ENCODE results near the gene CNOT9.
"Not testable (repeated sequence)": the region's sequence is repeated elsewhere in the genome, so short reads cannot be mapped to it uniquely, and the experiment has no call there.

Gene CNOT9, protein sequence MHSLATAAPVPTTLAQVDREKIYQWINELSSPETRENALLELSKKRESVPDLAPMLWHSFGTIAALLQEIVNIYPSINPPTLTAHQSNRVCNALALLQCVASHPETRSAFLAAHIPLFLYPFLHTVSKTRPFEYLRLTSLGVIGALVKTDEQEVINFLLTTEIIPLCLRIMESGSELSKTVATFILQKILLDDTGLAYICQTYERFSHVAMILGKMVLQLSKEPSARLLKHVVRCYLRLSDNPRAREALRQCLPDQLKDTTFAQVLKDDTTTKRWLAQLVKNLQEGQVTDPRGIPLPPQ

DNA sequence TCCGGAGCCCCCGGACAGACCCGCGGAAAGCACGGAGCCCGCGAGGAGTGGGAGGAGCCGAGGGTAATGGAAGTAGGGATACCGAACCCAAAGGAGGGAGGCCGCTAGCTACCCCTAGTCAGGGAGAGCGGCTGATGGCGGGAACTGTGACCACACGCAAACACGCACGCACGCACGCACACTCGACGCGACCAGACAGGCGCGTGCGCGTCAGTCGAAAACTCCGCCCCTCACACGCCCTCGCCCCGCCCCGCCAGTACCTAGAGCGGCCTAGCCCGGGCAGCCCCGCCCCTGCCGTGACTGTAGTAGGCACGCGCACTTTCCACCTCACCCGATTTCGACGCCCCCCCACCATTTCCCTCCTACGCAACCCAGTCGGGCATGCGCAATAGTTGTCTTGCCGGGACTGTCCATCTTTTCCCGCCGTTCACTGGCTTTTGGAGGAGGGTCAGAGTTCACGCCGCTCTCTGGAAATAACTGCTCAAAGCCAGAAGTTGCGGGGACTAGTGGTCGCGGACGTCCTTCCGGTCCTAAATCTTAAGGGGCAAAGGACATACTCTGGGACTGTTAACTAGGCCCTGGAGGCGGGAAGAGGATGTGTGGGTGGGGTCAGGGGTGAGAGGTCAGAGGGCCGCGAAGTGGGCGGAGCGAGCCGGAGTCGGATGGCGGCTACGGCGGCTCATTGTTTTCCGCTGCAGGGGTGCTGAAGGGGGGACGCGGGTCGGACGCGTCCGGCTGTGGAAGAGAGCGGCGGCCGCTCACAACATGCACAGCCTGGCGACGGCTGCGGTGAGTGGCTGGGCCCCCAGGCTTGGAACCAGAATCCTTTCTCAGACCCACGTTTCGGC lies at the start of gene CNOT9, which contains the start of gene USP37:
Gene CNOT9 (plus strand): TSS at position 650 of the 848 bp plus-strand sequence. CDS start 116 bp downstream, at position 766.
Gene USP37 (minus strand): TSS at position 162 of the 848 bp plus-strand sequence. CDS start 9,698 bp downstream, outside the sequence.
- DNase-seq (ENCODE audit: low read depth, low spot score) = peak; percentile 100

DNA sequence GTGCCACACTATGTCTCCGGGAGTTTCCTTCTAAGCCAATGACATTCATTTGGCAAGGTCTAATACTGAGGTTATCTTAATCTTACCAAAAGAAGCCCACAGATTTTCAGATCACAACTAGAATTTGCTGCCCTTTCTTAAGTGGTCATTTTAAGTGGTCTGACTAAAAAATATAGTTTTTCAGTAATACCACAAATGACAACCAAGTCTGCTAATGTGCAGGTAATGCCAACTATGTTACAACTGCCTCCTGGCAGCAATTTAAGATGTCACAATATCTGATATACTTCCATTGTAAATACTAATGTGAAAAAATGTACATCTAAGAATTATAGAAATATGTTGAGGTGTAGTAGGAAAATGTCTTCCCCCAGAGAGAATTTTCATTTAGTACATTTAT lies 49.8 kb upstream of the CNOT9 start:
- no peak for DNase-seq (ENCODE audit: low read depth, low spot score)

DNA sequence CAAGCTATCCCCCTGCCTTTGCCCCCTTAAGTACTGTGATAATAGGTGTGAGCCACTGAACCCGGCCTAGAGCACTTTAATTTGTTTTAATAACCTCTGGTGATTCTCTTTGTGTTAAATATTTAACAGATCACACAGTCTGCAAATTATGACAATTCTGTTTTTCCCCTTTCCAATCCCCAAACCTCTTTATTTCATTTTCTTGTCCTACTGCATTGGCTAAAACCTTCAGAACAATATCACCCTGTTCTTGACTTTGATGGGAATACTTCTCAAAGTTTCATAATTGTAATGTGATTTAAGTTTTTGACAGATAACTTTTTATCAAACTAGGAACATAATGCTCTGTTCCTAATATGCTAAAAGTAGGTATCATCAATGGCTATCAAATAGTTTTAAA lies 45.0 kb upstream of the CNOT9 start:
- no peak for DNase-seq (ENCODE audit: low read depth, low spot score)

DNA sequence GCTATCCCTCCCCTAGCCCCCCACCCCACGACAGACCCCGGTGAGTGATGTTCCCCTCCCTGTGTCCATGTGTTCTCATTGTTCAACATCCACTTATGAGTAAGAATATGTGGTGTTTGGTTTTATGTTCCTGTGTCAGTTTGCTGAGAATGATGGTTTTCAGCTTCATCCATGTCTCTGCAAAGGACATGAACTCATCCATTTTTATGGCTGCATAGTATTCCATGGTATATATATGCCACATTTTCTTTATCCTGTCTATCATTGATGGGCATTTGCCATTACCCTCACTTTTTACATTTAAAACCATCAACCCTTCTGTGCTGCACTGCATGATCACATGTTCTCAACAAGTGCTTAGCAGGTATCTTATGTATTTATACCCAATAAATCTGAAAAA lies 40.2 kb upstream of the CNOT9 start:
- not testable (repeated sequence) for DNase-seq (ENCODE audit: low read depth, low spot score)

DNA sequence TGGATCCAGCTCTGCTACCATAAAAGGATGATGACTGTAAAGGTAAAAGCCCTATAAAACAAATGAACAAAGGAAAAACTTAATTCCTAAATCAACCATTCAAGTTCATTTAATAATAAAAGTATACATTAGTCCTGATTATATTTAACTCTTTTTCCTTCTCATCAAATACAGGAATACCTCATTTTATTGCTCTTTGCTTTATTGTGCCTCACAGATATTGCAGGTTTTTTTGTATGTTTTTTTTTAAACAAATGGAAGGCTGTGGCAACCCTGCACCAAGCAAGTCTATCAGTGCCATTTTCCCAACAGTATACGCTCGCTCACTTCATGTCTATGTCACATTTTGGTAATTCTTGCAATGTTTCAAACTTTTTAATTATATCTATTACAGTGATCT lies 38.6 kb upstream of the CNOT9 start:
- DNase-seq (ENCODE audit: low read depth, low spot score) = no peak

DNA sequence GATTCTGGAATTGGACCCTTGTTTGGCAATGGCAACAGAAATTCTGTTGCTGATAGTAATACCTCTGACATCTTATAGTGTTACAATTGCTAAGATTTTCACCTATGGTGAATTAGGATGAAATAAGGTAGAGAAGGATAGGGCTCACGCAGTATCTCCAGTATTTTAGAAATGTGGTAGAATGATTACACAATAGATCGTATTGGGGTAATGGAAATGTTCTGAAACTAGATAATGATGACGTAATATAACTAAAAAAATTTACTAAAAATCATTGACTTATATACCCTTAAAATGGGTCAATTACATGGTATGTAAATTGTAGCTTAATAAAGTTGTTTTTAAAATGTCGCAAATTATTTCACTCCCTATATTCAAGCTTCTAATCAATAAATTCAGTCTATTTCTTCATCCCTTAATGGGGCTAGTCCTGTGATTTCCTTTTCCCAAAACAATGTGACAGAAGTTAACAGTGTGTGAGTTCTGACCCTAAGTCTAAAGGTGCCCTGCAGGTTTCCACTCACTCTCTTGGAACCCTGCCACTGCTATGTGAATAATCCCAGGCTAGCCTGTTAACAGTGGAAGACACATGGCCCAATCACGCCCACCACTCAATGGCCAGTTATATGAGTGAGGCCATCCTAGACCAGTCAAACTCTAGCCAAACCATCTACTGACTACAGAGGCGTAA lies 31.7 kb upstream of the CNOT9 start:
- no peak for DNase-seq (ENCODE audit: low read depth, low spot score)

DNA sequence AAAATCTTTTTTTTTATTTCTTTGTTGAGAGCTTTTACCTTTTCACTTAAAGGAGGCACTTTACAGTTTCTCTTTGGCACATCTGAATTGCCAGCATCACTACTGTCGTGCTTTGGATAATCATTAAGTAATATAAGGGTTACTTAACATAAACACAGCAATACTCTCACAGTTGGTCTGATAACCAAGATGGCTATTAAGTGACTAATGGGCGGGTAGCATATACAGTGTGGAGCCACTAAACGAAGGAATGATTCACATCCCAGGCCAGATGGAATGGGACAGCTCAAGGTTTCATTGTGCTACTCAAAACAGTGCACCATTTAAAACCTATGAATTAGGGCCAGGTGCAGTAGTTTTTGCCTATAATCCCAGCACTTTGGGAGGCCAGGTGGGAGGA lies 28.6 kb upstream of the CNOT9 start:
- DNase-seq (ENCODE audit: low read depth, low spot score) = no peak

DNA sequence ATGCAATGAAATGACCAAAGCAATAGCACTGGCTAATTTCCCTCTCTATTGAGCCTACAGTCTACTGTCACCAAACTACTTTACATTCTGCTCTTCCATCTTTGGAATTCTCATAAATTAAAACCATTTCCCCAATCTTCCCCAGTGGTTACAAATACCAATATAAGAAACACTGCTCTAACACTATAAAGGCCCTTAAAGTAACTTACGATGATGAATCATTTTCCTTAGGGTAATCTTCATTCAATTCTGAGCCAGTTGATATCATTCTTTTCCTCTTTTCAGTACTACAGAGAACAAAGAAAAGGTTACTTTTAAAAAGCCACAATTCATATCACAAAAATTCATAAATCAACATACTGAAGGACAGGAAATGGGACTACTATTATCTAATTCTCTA lies 22.6 kb upstream of the CNOT9 start:
- DNase-seq (ENCODE audit: low read depth, low spot score) = no peak

DNA sequence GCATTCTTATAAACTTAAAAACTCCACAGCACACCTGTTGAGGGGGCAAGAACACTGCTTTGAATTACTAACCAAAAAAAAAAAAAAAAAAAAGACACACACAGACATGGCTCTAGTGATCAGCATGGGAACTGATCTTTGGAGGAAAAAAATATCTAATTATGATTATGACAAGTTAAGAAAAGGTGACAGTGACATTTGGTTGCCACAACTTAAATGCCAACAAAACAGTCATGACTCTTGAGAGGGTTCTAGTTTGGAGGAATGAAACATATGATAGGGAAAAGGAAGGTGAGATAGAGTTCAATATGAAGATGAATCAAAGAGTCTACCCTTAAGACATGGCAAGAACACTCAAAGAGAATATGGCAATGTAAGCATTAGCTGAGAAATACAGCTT lies 21.1 kb upstream of the CNOT9 start:
- DNase-seq (ENCODE audit: low read depth, low spot score) = no peak

DNA sequence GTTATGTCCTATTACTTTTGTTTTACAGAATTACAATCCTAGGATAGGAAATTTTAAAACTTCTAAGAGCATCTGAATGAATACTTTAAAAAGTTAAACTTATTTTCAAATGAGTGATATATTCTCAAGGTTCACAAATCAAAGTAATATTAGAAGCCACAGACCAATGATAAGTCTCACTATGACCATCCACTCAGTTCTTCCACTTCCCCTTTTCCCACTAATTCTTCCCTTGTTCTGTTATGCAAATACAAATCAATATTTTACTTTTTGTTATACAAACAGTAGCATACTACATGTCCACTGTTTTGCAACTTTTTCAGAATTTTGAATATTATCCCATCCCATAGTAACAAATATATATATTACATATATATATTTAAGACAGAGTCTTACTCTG lies 20.7 kb upstream of the CNOT9 start:
- no peak for DNase-seq (ENCODE audit: low read depth, low spot score)

DNA sequence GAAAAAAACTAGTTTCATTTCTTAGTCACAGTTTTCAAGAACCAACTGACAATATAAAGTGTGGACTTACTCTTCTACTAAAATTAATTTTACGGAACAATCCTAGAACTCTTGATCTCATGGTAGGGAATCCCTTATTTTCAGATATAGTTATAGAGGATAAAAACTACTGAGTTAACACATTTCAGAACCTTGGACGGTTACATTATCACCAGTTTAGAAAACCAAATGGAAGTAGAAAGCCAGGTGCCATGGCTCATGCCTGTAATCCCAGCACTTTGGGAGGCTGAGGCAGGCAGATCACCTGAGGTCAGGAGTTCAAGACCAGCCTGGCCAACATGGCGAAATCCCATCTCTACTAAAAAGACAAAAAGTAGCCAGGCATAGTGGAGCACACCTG lies 14.4 kb upstream of the CNOT9 start:
- DNase-seq (ENCODE audit: low read depth, low spot score) = not testable (repeated sequence)

DNA sequence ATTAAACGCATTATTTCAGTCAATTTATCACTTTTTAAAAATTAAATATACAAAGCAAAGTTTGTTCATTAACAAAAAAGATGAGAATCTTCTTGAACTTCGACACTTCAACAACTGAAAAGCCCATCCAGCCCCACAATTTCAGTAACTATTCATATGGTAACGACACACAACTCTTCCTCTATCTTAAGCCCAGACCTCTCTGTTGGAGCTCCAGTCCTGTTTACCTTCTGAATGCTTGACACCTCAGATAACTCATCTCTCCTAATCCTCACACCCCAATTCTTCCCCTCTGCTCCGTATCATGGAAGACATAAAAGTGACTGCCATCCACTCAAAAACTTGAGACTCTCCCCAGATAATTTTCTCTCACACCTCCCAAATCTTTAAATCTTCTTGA lies 13.1 kb upstream of the CNOT9 start:
- DNase-seq (ENCODE audit: low read depth, low spot score) = no peak

DNA sequence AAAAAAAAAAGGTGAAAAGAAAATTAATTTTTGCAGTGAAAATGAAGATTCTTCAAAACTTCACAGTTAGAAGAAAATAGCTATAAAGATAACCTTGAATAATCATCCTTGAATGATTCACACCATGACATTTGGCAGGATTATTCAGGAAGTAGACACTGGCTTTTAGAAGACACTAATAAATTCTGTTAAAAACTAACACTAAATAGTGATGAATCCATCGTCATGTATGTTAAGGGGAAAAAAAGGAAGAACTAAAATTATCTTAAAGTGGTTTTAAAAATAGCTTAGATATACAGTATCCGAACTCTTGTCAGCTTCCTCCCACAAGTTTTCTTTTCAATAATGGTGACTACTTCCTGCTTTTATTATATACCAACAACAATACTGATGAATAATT lies 10.7 kb upstream of the CNOT9 start:
- DNase-seq (ENCODE audit: low read depth, low spot score) = no peak

DNA sequence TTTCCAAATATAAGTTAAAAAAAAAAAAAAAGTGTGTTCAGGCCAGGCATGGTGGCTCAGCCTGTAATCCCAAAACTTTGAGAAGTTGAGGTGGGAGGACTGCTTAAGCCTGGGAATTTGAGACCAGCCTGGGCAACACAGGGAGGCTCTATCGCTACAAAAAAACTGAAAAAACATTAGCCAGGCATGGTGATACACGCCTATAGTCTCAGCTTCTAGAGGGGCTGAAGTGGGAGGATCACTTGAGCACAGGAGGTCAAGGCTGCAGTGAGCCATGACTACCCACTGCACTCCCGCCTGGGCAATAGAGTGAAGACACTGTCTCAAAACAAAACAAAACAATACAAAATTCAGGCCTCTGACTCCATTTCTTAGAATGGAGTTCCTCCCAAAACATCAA lies 9.7 kb upstream of the CNOT9 start:
- no peak for DNase-seq (ENCODE audit: low read depth, low spot score)

DNA sequence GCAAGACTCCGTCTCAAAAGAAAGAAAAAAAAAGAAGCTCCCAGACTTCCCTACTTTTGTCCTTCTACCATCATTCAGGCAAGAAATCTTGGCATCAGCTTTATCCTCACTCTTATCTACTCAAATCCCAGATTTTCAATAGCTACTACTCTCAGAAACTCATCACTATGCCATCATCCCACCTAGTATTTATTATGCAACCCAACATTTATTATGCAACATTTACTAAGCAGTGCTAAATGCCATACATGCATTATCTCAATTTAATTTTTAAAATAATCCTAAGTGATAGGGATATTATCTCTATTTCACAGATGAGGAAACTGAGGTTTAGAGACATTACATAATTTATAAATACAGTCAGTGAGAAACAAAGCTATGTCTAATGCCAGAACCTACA lies 4.6 kb upstream of the CNOT9 start:
- DNase-seq (ENCODE audit: low read depth, low spot score) = no peak

DNA sequence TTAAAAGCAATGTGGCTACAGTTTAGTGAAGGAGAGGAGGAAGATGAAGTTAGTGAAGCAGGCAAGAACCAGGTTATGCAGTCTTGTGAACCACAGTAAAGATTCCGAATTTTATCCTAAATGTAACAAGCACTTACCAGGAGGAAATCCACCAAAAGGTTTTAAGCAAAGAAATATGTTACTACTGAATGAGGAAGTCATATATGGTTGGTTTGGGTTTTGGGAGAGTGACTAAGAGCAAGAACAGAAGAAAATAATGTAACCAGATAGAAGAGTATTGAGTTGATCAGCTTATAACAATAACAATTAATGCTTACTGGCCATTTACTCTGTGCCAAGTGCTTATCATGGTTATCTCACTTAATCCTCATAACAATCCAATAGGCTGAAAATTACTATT lies 2.3 kb upstream of the CNOT9 start:
- no peak for DNase-seq (ENCODE audit: low read depth, low spot score)

DNA sequence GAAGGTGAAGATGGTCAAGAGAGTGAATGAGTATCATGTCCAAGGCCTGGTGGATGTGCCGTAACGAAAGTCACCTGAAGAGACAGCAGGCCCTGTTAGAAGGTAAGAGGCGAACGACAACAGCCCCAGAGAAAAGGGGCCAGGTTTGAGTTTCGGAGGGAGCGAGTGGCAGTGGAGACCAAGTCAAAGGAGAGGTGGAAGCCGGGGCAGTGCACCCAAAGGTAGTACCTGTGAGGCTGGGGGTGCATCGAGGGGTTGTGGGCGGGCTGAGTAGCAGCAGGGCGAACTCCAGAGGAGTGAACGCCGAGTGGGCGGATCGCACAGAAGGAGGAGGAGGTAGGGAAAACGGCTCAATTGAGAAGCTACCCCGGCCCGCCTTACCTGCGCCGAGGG lies 846 bp upstream of the CNOT9 start:
- no peak for DNase-seq (ENCODE audit: low read depth, low spot score)

DNA sequence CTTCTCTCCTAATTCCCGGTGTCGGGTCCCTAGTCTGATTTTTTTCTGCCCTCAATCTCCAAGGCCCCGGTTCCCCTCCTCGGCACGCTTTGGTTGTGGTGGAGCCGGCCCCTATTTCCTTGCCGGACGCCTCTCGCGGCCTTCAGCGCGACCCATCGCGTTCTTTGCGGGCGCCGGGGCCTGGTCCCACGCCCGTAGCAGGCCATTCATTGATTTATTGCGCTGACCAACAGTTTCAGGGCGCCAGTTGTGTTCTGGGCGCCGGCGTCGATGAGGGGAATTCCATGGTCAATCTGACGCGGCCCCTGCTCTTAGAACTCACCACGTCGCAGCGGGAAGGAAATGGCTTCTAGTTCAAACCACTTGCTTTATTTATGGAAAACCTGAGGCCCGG lies 396 bp downstream of the CNOT9 start:
- DNase-seq (ENCODE audit: low read depth, low spot score) = peak; percentile 26

DNA sequence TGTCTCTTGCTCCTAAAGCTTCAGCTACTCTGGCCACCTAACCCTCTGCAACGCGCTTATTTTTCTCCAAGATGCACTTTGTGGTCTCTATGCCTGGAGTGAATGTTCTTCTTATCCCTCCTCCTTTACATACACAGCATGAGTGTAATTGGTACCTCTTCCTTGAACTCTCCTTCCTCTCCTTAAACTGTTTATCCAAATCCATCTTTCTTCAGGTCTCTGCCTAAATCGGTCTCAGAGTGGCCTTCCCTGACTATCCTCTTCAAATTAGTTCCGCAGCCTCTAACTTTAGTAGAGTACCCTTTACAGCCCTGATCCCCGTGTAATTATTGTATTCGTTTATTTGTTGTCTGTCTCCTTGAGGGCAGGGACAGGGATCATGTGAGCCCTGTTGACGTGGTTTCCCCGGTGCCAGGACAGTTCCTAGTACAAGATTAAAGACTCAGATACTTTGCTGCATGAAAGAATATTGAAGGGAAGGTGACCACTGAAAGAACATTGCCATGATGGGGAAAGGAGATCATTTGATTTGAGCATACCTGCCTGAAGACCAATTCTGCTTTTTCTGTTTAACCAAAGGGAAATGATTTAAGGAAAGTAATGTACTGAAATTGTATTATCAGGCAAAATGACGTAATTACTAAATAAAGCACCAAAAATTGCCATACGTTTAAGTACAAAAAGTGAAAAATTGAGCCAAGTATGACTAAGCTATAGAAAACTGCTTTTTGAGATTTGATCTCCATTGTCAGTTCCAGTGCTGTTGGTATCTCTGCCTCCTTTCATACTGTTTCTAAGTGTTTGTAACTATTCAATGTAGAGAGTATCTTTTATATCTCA lies 1.2 kb downstream of the CNOT9 start:
- no peak for DNase-seq (ENCODE audit: low read depth, low spot score)

DNA sequence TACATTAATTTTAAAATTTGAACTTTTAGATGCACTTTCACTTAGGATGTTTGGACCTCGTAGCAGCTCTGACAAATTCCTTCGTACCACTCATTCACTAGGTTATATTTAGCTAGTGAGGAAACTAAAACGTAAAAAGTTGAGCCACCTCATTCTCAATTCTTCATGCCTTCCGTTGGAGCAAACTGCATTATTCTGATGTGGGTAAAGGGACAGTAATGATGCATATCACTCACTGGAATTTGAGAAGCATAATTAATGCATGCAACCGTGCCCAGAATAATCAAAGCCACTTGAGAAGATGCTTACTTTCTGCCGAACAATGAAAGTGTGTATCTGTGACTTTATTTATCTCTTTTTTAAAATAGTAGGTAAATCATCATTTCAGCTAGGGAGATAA lies 2.2 kb downstream of the CNOT9 start:
- DNase-seq (ENCODE audit: low read depth, low spot score) = no peak

DNA sequence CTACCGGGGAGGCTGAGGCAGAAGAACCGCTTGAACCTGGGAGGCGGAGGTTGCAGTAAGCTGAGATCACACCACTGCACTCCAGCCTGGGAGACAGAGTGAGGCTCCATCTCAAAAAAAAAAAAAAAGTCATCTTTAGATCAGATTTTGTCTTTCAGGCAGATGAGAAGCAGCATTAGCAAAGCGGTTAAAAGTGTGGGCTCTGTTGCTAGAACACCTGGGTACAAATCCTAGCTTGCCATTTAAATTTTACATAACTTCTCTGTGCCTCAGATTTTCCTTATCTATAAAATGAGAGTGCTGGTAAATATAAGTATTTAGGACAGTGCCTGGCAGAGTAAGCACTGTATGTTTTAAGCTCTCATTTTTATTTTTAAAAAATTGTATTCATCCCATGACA lies 8.2 kb downstream of the CNOT9 start:
- DNase-seq (ENCODE audit: low read depth, low spot score) = no peak

All from activated CD4-positive, CD25-positive, alpha-beta regulatory T cell treated with anti-CD3 and anti-CD28 coated beads, Interleukin-2, amount 50 U/mL, for 16 hours (primary cell).